H9 (cell line): Measurements from ENCODE around the gene MEG3. TPM values are rescaled to one million over a fixed set of nuclear protein-coding genes. Genes with fewer than 3 reads are reported as not detected.
A peak's percentile ranks its signal among the peaks of the same experiment; 100 is the strongest.

Experiments
- DNase-seq: peaks from one replicate; pipeline ENCODE4 v3.0.0-alpha.2; 2017
- H2AFZ ChIP-seq: one replicate; pipeline ENCODE4 v1.6.1; 2013; ENCODE audit warnings: mild to moderate bottlenecking, low read length, control low read depth, moderate library complexity
- H2AK5ac ChIP-seq: 2 replicates; pipeline ENCODE4 v1.6.1; 2013; ENCODE audit warnings: low read length, control low read depth, mixed read lengths; ENCODE audit not compliant: insufficient read length
- H2BK120ac ChIP-seq: one replicate; pipeline ENCODE4 v1.6.1; 2013; ENCODE audit warnings: low read depth, mild to moderate bottlenecking, low read length, control low read depth, inconsistent platforms; ENCODE audit not compliant: poor library complexity, severe bottlenecking
- H2BK12ac ChIP-seq: 2 replicates; pipeline ENCODE4 v1.6.1; 2013; ENCODE audit warnings: low read length, control low read depth, mixed read lengths, low read depth; ENCODE audit not compliant: insufficient read length
- H2BK15ac ChIP-seq: 2 replicates; pipeline ENCODE4 v1.6.1; 2013; ENCODE audit warnings: low read depth, low read length, control low read depth
- H2BK20ac ChIP-seq: one replicate; pipeline ENCODE4 v1.6.1; 2013; ENCODE audit warnings: low read depth, mild to moderate bottlenecking, low read length, control low read depth, inconsistent platforms; ENCODE audit not compliant: poor library complexity, severe bottlenecking
- H2BK5ac ChIP-seq: 2 replicates; pipeline ENCODE4 v1.6.1; 2013; ENCODE audit warnings: low read length, control low read depth, mixed read lengths; ENCODE audit not compliant: insufficient read length
- H3K14ac ChIP-seq: 2 replicates; pipeline ENCODE4 v1.6.1; 2013; ENCODE audit warnings: low read length, control low read depth; ENCODE audit not compliant: insufficient read depth
- H3K18ac ChIP-seq: 2 replicates; pipeline ENCODE4 v1.6.1; 2013; ENCODE audit warnings: low read depth, mild to moderate bottlenecking, mixed read lengths, low read length, control low read depth; ENCODE audit not compliant: insufficient read length
- H3K23ac ChIP-seq: 2 replicates; pipeline ENCODE4 v1.6.1; 2013; ENCODE audit warnings: low read length, control low read depth, mixed read lengths, low read depth; ENCODE audit not compliant: insufficient read length
- H3K23me2 ChIP-seq: 2 replicates; pipeline ENCODE4 v1.6.1; 2013; ENCODE audit warnings: low read depth, mild to moderate bottlenecking, mixed read lengths, low read length, control low read depth; ENCODE audit not compliant: insufficient read length, poor library complexity, severe bottlenecking
- H3K27ac ChIP-seq: 2 replicates; pipeline ENCODE4 v1.5.1; 2013; ENCODE audit warnings: low read length, control low read depth, mixed read lengths, low read depth; ENCODE audit not compliant: insufficient read length
- H3K27me3 ChIP-seq: 2 replicates; pipeline ENCODE4 v1.6.1; 2013; ENCODE audit warnings: low read length, control low read depth, inconsistent platforms; ENCODE audit not compliant: insufficient read depth
- H3K4ac ChIP-seq: 2 replicates; pipeline ENCODE4 v1.6.1; 2013; ENCODE audit warnings: low read depth, mild to moderate bottlenecking, control low read depth, inconsistent platforms, low read length, moderate library complexity
- H3K4me1 ChIP-seq: 2 replicates; pipeline ENCODE4 v1.6.1; 2013; ENCODE audit warnings: low read length, control low read depth, inconsistent platforms; ENCODE audit not compliant: insufficient read depth
- H3K4me2 ChIP-seq: 2 replicates; pipeline ENCODE4 v1.6.1; 2013; ENCODE audit warnings: low read length, control low read depth, mixed read lengths; ENCODE audit not compliant: insufficient read length, insufficient read depth
- H3K56ac ChIP-seq: 2 replicates; pipeline ENCODE4 v1.6.1; 2013; ENCODE audit warnings: low read depth, mild to moderate bottlenecking, mixed read lengths, low read length, control low read depth; ENCODE audit not compliant: insufficient read length
- H3K79me1 ChIP-seq: 2 replicates; pipeline ENCODE4 v1.6.1; 2013; ENCODE audit warnings: low read depth, mild to moderate bottlenecking, moderate library complexity, low read length, control low read depth, inconsistent platforms; ENCODE audit not compliant: insufficient read depth, poor library complexity, severe bottlenecking
- H3K79me2 ChIP-seq: 2 replicates; pipeline ENCODE4 v1.6.1; 2013; ENCODE audit warnings: low read length, control low read depth, inconsistent platforms; ENCODE audit not compliant: insufficient read depth
- H3K9ac ChIP-seq: 2 replicates; pipeline ENCODE4 v1.6.1; 2013; ENCODE audit warnings: low read length, control low read depth, mixed read lengths; ENCODE audit not compliant: insufficient read length; ENCODE audit errors: extremely low read depth
- H3K9me3 ChIP-seq: one replicate; pipeline ENCODE4 v1.6.1; 2013; ENCODE audit warnings: low read depth, low read length, inconsistent platforms; ENCODE audit not compliant: control insufficient read depth
- H3T11ph ChIP-seq: one replicate; pipeline ENCODE4 v1.6.1; 2013; ENCODE audit warnings: mild to moderate bottlenecking, low read length, control low read depth, inconsistent platforms
- H4K20me1 ChIP-seq: one replicate; pipeline ENCODE4 v1.6.1; 2013; ENCODE audit not compliant: control insufficient read depth, insufficient read length, insufficient read depth
- H4K5ac ChIP-seq: 2 replicates; pipeline ENCODE4 v1.6.1; 2013; ENCODE audit warnings: low read depth, mild to moderate bottlenecking, mixed read lengths, low read length, control low read depth; ENCODE audit not compliant: insufficient read length
- H4K8ac ChIP-seq: replicated peaks from 2 replicates; pipeline ENCODE4 v1.6.1; 2013; ENCODE audit warnings: low read length, control low read depth, mixed read lengths, low read depth; ENCODE audit not compliant: insufficient read length
- H4K91ac ChIP-seq: 2 replicates; pipeline ENCODE4 v1.6.1; 2013; ENCODE audit warnings: low read depth, mild to moderate bottlenecking, moderate library complexity, mixed read lengths, low read length, control low read depth; ENCODE audit not compliant: insufficient read length
- H3K27ac Mint-ChIP-seq, 3 experiments: 2 replicates in 2 of 3; 3 replicates in 1 of 3; pipeline ENCODE4 v1.8.0; 2020 to 2021; ENCODE audit warnings: mixed read lengths in 3 of 3, mild to moderate bottlenecking in 1 of 3, moderate library complexity in 1 of 3
- H3K27me3 Mint-ChIP-seq: 2 replicates; pipeline ENCODE4 v1.8.0; 2021; ENCODE audit warnings: low read depth, mild to moderate bottlenecking, moderate library complexity, mixed read lengths
- H3K36me3 Mint-ChIP-seq, 3 experiments: 2 replicates in 2 of 3; 3 replicates in 1 of 3; pipeline ENCODE4 v1.8.0; 2020 to 2021; ENCODE audit warnings: low read depth in 3 of 3, mixed read lengths in 3 of 3; ENCODE audit not compliant: insufficient read depth in 1 of 3
- H3K4me1 Mint-ChIP-seq, 2 experiments: 2 replicates each; pipeline ENCODE4 v1.8.0; 2020; ENCODE audit warnings: mixed read lengths in 2 of 2
- H3K4me3 Mint-ChIP-seq, 2 experiments: 2 replicates in 1 of 2; 3 replicates in 1 of 2; pipeline ENCODE4 v1.8.0; 2020 to 2021; ENCODE audit warnings: mild to moderate bottlenecking in 2 of 2, mixed read lengths in 2 of 2, moderate library complexity in 1 of 2
- H3K9me3 Mint-ChIP-seq, 2 experiments: 2 replicates in 1 of 2; 3 replicates in 1 of 2; pipeline ENCODE4 v1.8.0; 2020; ENCODE audit warnings: mild to moderate bottlenecking in 2 of 2, mixed read lengths in 2 of 2, moderate library complexity in 1 of 2
- WGBS: extraction: QIAGEN DNeasy Blood & Tissue Kit; methylation state at CpG from one replicate; pipeline ENCODE4 v1.1.7; 2013; ENCODE audit warnings: missing lambda C conversion rate, low lambda C conversion rate, mixed read lengths; ENCODE audit not compliant: insufficient read length; ENCODE audit errors: extremely low coverage; 5-methylcytosine and 5-hydroxymethylcytosine counted together
- total RNA-seq: library from RNA; stranded (reverse); gene quantifications from 2 replicates; pipeline ENCODE4 v1.2.1, GENCODE V29; 2021
- TF ChIP-seq, protein P1 (sequence below): fragments of 200-600 bp; sonication (generic); conservative IDR thresholded peaks from 3 replicates; pipeline ENCODE4 v1.8.0; 2021; ENCODE audit warnings: antibody characterized with exemption, mild to moderate bottlenecking

The MEG3 gene
- total RNA-seq, 1 experiment from 2014 or later, result 0.52 TPM

DNA sequence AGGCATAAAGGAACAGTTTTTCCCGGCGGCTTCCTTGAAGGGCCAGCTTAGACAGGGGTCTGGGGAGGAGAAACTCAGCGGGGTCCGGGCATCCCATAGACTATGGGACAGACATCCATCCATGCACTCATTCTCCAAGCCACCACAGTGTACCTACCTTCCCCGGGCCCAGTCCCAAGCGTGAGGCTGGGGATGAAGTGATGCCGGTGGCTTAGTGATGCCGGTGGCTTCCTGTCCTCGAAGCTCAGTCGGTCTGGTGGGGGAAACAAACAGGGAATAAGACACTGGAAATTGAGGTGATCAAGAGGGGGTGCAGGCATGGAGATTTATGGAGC is 77.2 kb downstream of the MEG3 start:
- Histone ChIP-seq H4K91ac (no peak overlapping the region), H2BK120ac (no peak overlapping the region), H3K9ac (no peak overlapping the region), H2BK12ac (no peak overlapping the region), H2BK15ac (no peak overlapping the region), H3K4ac (no peak overlapping the region), H3K23ac (no peak overlapping the region), H3K79me1 (no peaks in the 10 kb centered on the region), H3K27ac (no peak overlapping the region), H3T11ph (no peak overlapping the region), H3K79me2 (no peaks in the 10 kb centered on the region), H4K8ac (no peak overlapping the region), H3K56ac (no peak overlapping the region), H3K23me2 (peaks cover 7% of the 10 kb centered on the region), H2BK20ac (no peak overlapping the region), H3K9me3 (no peaks in the 10 kb centered on the region), H3K18ac (no peak overlapping the region), H3K4me1 (peaks cover 2% of the 10 kb centered on the region; the same call in 1 of the 2 replicates), H3K4me2 (no peak overlapping the region), H4K20me1 (no peaks in the 10 kb centered on the region), H4K5ac (no peak overlapping the region), H2AFZ (no peak overlapping the region), H2AK5ac (no peak overlapping the region), H2BK5ac (no peak overlapping the region), H3K27me3 (peaks cover 6% of the 10 kb centered on the region; the same call in 1 of the 2 replicates), H3K14ac (no peak overlapping the region)
- Mint-ChIP-seq H3K9me3 (peaks cover 3 to 7% of the 10 kb centered on the region in 2 experiments), H3K27me3 (peaks cover 82% of the 10 kb centered on the region), H3K4me1 (peaks cover 41 to 64% of the 10 kb centered on the region in 2 experiments), H3K27ac (no peak overlapping the region), H3K4me3 (peak overlapping the region; percentile 15 to 42; a peak in 2 of 5 replicates), H3K36me3 (peaks cover 0 to 7% (median 2%) of the 10 kb centered on the region in 3 experiments; a peak in 5 of 7 replicates)
- TF ChIP-seq, protein P1, sequence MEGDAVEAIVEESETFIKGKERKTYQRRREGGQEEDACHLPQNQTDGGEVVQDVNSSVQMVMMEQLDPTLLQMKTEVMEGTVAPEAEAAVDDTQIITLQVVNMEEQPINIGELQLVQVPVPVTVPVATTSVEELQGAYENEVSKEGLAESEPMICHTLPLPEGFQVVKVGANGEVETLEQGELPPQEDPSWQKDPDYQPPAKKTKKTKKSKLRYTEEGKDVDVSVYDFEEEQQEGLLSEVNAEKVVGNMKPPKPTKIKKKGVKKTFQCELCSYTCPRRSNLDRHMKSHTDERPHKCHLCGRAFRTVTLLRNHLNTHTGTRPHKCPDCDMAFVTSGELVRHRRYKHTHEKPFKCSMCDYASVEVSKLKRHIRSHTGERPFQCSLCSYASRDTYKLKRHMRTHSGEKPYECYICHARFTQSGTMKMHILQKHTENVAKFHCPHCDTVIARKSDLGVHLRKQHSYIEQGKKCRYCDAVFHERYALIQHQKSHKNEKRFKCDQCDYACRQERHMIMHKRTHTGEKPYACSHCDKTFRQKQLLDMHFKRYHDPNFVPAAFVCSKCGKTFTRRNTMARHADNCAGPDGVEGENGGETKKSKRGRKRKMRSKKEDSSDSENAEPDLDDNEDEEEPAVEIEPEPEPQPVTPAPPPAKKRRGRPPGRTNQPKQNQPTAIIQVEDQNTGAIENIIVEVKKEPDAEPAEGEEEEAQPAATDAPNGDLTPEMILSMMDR, result no peak
- no peak for DNase-seq
- no CpG with 5 or more reads among the region's 10 CpGs for WGBS
